Testis (tissue), 3 donors: ENCODE data around the gene PWP2. TPM values are rescaled to one million over a fixed set of nuclear protein-coding genes. Genes with fewer than 3 reads are reported as not detected.
"Not testable (repeated sequence)": the region's sequence is repeated elsewhere in the genome, so short reads cannot be mapped to it uniquely, and the experiment has no call there.

ENCODE experiments used
- DNase-seq: peaks from one replicate; pipeline ENCODE4 v3.0.0-alpha.2; 2019
- H3K27ac ChIP-seq, 2 donors: fragments of 200-600 bp; sonication (generic); one replicate each; pipeline ENCODE4 v1.5.1; 2019
- H3K27me3 ChIP-seq: fragments of 200-600 bp; sonication (generic); one replicate; pipeline ENCODE4 v1.5.1; 2019
- H3K36me3 ChIP-seq: fragments of 200-600 bp; sonication (generic); one replicate; pipeline ENCODE4 v1.5.1; 2017; ENCODE audit warnings: low read depth; ENCODE audit errors: missing control alignments
- H3K4me1 ChIP-seq: fragments of 200-600 bp; sonication (generic); one replicate; pipeline ENCODE4 v1.5.1; 2019
- H3K4me3 ChIP-seq, 2 donors: fragments of 200-600 bp; sonication (generic); one replicate each; pipeline ENCODE4 v1.5.1; 2017 to 2019
- H3K9me3 ChIP-seq: fragments of 200-600 bp; sonication (generic); one replicate; pipeline ENCODE4 v1.5.1; 2017
- WGBS, 2 donors: methylation state at CpG; one replicate each; pipeline ENCODE4 v1.1.5; 2018; 5-methylcytosine and 5-hydroxymethylcytosine counted together
- intact Hi-C: fragments of 100-400 bp; cut with DNase I; formaldehyde crosslinking; loops from one replicate; pipeline ENCODE4 v1.15.1; 2023; ENCODE audit warnings: low total_unique reads
- polyA plus RNA-seq: library from polyadenylated mRNA; stranded (reverse); fragments of 350-450 nt; fragmentation: Illumina TruSeq; extraction: RNeasy Lipid Tissue Mini Kit (QIAGEN cat#74804); gene quantifications from one replicate; pipeline ENCODE4 v1.2.3, GENCODE V29; 2014; ENCODE audit warnings: low read depth, low replicate concordance; ENCODE audit not compliant: insufficient read depth
- total RNA-seq, 2 donors: library from RNA; depleted of rRNA; stranded (reverse); fragments of >200 nt; gene quantifications; one replicate each; pipeline ENCODE4 v1.2.3, GENCODE V29; 2016

The PWP2 gene
- total and polyA plus RNA-seq, 3 donors from 2014 or later, result 7.8 to 23.7 (median 10.8) TPM

DNA sequence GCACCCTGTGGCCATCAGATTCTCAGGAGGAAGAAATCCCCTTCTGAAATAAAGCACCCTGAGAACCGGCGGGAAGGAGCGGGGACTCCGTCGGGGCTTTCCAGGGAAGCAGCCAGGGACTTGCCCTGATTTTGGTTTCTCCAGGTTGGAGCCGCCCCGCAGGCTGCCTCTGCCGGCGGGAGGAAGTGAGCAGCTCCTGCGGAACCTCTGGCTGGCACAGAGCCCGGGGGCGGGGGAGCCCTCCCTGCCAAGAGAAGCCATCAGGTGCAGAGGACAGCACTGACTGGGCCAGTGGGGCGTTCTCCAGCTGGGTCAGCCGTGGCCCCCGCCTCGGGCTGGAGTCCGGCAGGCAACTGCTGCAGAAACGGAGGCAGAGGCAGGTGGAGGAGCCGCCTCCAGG, 65.5 kb downstream of the PWP2 start:
- no CpG with 5 or more reads among the region's 19 CpGs for WGBS, 2 donors
- H3K9me3 ChIP-seq, H3K27ac ChIP-seq, DNase-seq, H3K4me3 ChIP-seq, H3K27me3 ChIP-seq, intact Hi-C loops, H3K36me3 ChIP-seq, H3K4me1 ChIP-seq: not testable (repeated sequence)

DNA sequence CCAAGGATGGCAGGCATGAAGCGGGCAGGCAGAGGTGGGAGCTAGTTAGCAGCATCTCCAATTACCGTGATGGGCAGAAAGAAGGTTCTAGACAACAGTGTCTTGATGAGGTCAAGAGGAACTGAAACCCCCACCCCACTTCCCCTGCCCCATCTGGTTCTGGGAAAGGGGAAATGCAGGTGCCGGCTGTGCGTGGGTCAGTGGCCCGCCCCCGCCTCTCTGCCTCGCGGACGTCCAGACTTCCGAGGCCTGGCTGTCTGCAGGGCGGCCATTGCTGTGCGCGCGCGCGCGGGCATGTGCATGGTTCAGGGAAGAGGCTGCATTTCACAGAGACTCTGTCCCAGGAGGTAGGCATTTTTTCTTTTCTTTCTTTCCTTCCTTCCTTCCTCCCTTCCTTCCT, 68.0 kb downstream of the PWP2 start:
- H3K4me1 ChIP-seq, H3K27ac ChIP-seq, intact Hi-C loops, DNase-seq, H3K9me3 ChIP-seq, H3K27me3 ChIP-seq, H3K4me3 ChIP-seq, H3K36me3 ChIP-seq: not testable (repeated sequence)
- no CpG with 5 or more reads among the region's 17 CpGs for WGBS, 2 donors

DNA sequence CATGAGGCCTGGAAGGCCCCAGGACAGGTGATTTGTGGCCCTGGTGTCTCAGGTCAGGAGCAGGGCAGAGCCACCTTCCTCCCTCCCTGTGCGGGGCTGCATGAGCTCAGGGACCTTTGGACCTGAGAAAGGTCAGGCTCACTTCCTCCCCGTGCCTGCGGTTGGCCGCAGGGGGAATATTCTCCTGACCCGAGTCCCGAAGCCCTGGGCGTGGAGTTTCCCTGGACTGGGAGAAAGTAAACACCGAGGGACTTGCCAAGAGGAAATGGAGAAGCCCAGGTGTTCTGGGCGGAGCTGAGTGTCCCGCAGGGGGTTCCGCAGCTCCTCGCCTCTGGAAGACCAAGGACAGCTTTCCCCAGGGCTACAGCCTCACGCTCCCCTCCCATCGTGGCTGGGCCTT, 68.9 kb downstream of the PWP2 start:
- H3K27ac ChIP-seq, H3K9me3 ChIP-seq, H3K4me1 ChIP-seq, H3K27me3 ChIP-seq, intact Hi-C loops, H3K36me3 ChIP-seq, DNase-seq, H3K4me3 ChIP-seq: not testable (repeated sequence)
- WGBS, 2 donors, result no CpG with 5 or more reads among the region's 14 CpGs

Other genes starting within 250 kb of the PWP2 start
- 10 to 100 TPM; 64.5 to 77.5 TPM for gene AGPAT3, start 242.2 kb upstream of the PWP2 start, total RNA-seq
- gene AGPAT3, start 242.2 kb upstream of the PWP2 start, polyA plus RNA-seq, result 69.8 TPM
- gene TRAPPC10, start 95.1 kb upstream of the PWP2 start, total RNA-seq, result 10 to 100 TPM; 58.0 to 69.8 TPM
- gene TRAPPC10, start 95.1 kb upstream of the PWP2 start, polyA plus RNA-seq, result 46.4 TPM
- 10 to 100 TPM; 20.1 to 78.3 TPM for gene GATD3, start 26.3 kb downstream of the PWP2 start, total RNA-seq
- 19.0 TPM for gene GATD3, start 26.3 kb downstream of the PWP2 start, polyA plus RNA-seq
- 1 to 10 TPM; 2.4 to 4.1 TPM for gene ICOSLG, start 133.5 kb downstream of the PWP2 start, total RNA-seq
- 2.0 TPM for gene ICOSLG, start 133.5 kb downstream of the PWP2 start, polyA plus RNA-seq
- gene DNMT3L, start 154.5 kb downstream of the PWP2 start, total RNA-seq, result under 1 TPM; 0.71 to 0.87 TPM
- 0.24 TPM for gene DNMT3L, start 154.5 kb downstream of the PWP2 start, polyA plus RNA-seq
- under 1 TPM; 0.55 to 0.68 TPM for gene AIRE, start 178.5 kb downstream of the PWP2 start, total RNA-seq
- gene AIRE, start 178.5 kb downstream of the PWP2 start, polyA plus RNA-seq, result 0.16 TPM
- gene PFKL, start 192.7 kb downstream of the PWP2 start, total RNA-seq, result 100 to 1,000 TPM; 213 to 298 TPM
- 132 TPM for gene PFKL, start 192.7 kb downstream of the PWP2 start, polyA plus RNA-seq
- gene CFAP410, start 232.0 kb downstream of the PWP2 start, total RNA-seq, result 10 to 100 TPM; 71.7 to 81.6 TPM
- 40.8 TPM for gene CFAP410, start 232.0 kb downstream of the PWP2 start, polyA plus RNA-seq
- gene TRPM2, start 246.2 kb downstream of the PWP2 start, total RNA-seq, result 1 to 10 TPM; 3.0 to 3.9 TPM
- gene TRPM2, start 246.2 kb downstream of the PWP2 start, polyA plus RNA-seq, result 4.9 TPM